ENCODE results near the gene S100A2. TPM values are rescaled to one million over a fixed set of nuclear protein-coding genes. Genes with fewer than 3 reads are reported as not detected.

Gene S100A2
- total RNA-seq, 4 donors from 2014 or later, result 14.7 TPM; not detected in 3

- DNase-seq, result no peak
- H3K36me3 ChIP-seq, result no peaks in the 10 kb centered on the region
- H3K4me3 ChIP-seq, result no peak overlapping the region
- intact Hi-C loops (cut with DNase I; ENCODE audit: low total_unique reads) (no loop called here), in situ Hi-C loops (cut with MboI; ENCODE audit: low sequenced_read_pairs in 4 of 4) (no loop called here)
- H3K4me1 ChIP-seq, result peaks cover 16 to 46% of the 10 kb centered on the region in 2 donors
- H3K27ac ChIP-seq, result peak overlapping the region in 1 of 4 donors; percentile 75
- ATAC-seq, result no peak
- TF ChIP-seq POLR2A (IDR thresholded peaks at IDR 0.05), result no peak
- TF ChIP-seq CTCF (IDR thresholded peaks at IDR 0.05 in 4 of 5, conservative IDR thresholded peaks at IDR 0.05 in 1 of 5), result no peak
- H3K9me3 ChIP-seq, result no peaks in the 10 kb centered on the region
- no peaks in the 10 kb centered on the region for H3K27me3 ChIP-seq
These were observed 14.7 kb downstream of the S100A2 start for GRCh38 chr1:153550827-153551500.

DNA sequence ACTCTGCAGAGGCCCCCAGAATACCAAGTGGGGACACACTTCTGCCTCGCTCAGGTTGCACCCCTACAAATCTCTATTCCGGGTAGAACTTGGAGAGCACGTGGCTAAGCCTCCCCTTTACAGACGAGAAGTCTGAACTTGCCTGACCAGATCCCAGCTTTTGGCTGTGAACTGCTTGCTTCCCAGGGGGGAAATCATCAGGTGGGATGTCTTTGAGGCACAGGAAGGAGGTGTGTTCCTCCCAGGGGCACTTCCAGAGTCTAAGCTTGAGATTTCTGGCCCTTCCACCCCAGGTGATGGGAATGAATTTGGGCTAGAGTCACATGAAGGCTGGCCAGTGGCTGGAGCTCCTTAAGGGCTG, 15.3 kb downstream of the S100A2 start:
- ATAC-seq (no peak), DNase-seq (no peak)
- H3K9me3 ChIP-seq, result no peaks in the 10 kb centered on the region
- H3K36me3 ChIP-seq, result no peaks in the 10 kb centered on the region
- in situ Hi-C loops (cut with MboI; ENCODE audit: low sequenced_read_pairs in 4 of 4), result no loop called here
- no peaks in the 10 kb centered on the region for H3K27me3 ChIP-seq
- intact Hi-C loops (cut with DNase I; ENCODE audit: low total_unique reads), result no loop called here
- no peak overlapping the region for H3K4me3 ChIP-seq
- H3K27ac ChIP-seq, result peak overlapping the region in 2 of 4 donors; percentile 52 to 75
- no peak for TF ChIP-seq CTCF (IDR thresholded peaks at IDR 0.05 in 4 of 5, conservative IDR thresholded peaks at IDR 0.05 in 1 of 5)
- no peak for TF ChIP-seq POLR2A (IDR thresholded peaks at IDR 0.05)
- H3K4me1 ChIP-seq, result peaks cover 19 to 52% of the 10 kb centered on the region in 2 donors

- Histone ChIP-seq H3K4me1 (peaks cover 24 to 57% of the 10 kb centered on the region in 2 donors), H3K4me3 (no peak overlapping the region), H3K27ac (peak overlapping the region; percentile 40 to 75 (median 56)), H3K27me3 (no peaks in the 10 kb centered on the region), H3K9me3 (no peaks in the 10 kb centered on the region), H3K36me3 (no peaks in the 10 kb centered on the region)
- intact Hi-C loops (cut with DNase I; ENCODE audit: low total_unique reads) (no loop called here), in situ Hi-C loops (cut with MboI; ENCODE audit: low sequenced_read_pairs in 4 of 4) (loop anchor here in 1 of 4 donors (25.0 kb wide), 1 partner anchor 437 kb away; the partner anchor contains the start of genes JTB, RAB13 and RPS27)
- ATAC-seq (no peak), DNase-seq (no peak)
- TF ChIP-seq POLR2A (IDR thresholded peaks at IDR 0.05) (no peak), CTCF (IDR thresholded peaks at IDR 0.05 in 4 of 5, conservative IDR thresholded peaks at IDR 0.05 in 1 of 5) (no peak)
These were observed 15.8 kb downstream of the S100A2 start for GRCh38 chr1:153549741-153550397.

GRCh38 chr1:153548722-153549688, 16.6 kb downstream of the S100A2 start, which contains the start of gene S100A3:
S100A3 (minus strand) TSS chr1:153549258; CDS start chr1:153548485, 773 bp downstream.
- no peak for TF ChIP-seq POLR2A (IDR thresholded peaks at IDR 0.05)
- TF ChIP-seq CTCF (IDR thresholded peaks at IDR 0.05 in 4 of 5, conservative IDR thresholded peaks at IDR 0.05 in 1 of 5), result peak in 2 of 5 experiments; percentile 9 to 19
- Histone ChIP-seq H3K27ac (peak within 1 kb of the TSS; percentile 52 to 75 (median 58)), H3K27me3 (no peaks in the 10 kb centered on the region), H3K4me1 (peaks cover 30 to 60% of the 10 kb centered on the region in 2 donors), H3K4me3 (no peak within 1 kb of the TSS), H3K36me3 (no peaks in the 10 kb centered on the region), H3K9me3 (no peaks in the 10 kb centered on the region)
- peak; percentile 52 to 72 for DNase-seq
- in situ Hi-C loops (cut with MboI; ENCODE audit: low sequenced_read_pairs in 4 of 4) (loop anchor here in 1 of 4 donors (25.0 kb wide), 1 partner anchor 438 kb away; the partner anchor contains the start of genes JTB, RAB13 and RPS27), intact Hi-C loops (cut with DNase I; ENCODE audit: low total_unique reads) (no loop called here)
- ATAC-seq, result peak; percentile 53 to 59
